Right atrium auricular region (tissue), 2 donors: ENCODE measurements around the gene SPTB. TPM values are rescaled to one million over a fixed set of nuclear protein-coding genes. Genes with fewer than 3 reads are reported as not detected.

Experiments used
- DNase-seq: peaks from one replicate; pipeline ENCODE4 v3.0.0-alpha.2; 2019; ENCODE audit warnings: low spot score
- H3K27ac ChIP-seq, 2 donors: fragments of 200-600 bp; sonication (generic); 1 replicate in 1 of 2; 2 replicates in 1 of 2; pipeline ENCODE4 v1.5.1; 2016 to 2019
- H3K27me3 ChIP-seq, 2 donors: fragments of 200-600 bp; sonication (generic); one replicate each; pipeline versions ENCODE4 v1.5.1 to v1.6.0; 2017 to 2019
- H3K36me3 ChIP-seq: fragments of 200-600 bp; sonication (generic); one replicate; pipeline ENCODE4 v1.5.1; 2016
- H3K4me1 ChIP-seq, 2 donors: fragments of 200-600 bp; sonication (generic); one replicate each; pipeline versions ENCODE4 v1.5.1 to v1.6.0; 2017 to 2019
- H3K4me3 ChIP-seq, 2 donors: fragments of 200-600 bp; sonication (generic); 1 replicate in 1 of 2; 2 replicates in 1 of 2; pipeline ENCODE4 v1.5.1; 2017 to 2019; ENCODE audit warnings: mild to moderate bottlenecking in 1 of 2, moderate library complexity in 1 of 2
- H3K9me3 ChIP-seq, 2 donors: fragments of 200-600 bp; sonication (generic); one replicate each; pipeline ENCODE4 v1.5.1; 2019
- total RNA-seq, 2 donors: library from RNA; depleted of rRNA; stranded (reverse); fragments of >200 nt; gene quantifications; one replicate each; pipeline ENCODE4 v1.1.0, GENCODE V29; 2016
- TF ChIP-seq, protein P1 (sequence below), 2 donors: fragments of 200-600 bp; sonication (generic); IDR thresholded peaks; one replicate each; pipeline ENCODE4 v1.5.1; 2019; ENCODE audit warnings: antibody characterized with exemption in 2 of 2

Gene SPTB
- total RNA-seq, 2 donors from 2014 or later: 84.4 to 102 TPM

DNA sequence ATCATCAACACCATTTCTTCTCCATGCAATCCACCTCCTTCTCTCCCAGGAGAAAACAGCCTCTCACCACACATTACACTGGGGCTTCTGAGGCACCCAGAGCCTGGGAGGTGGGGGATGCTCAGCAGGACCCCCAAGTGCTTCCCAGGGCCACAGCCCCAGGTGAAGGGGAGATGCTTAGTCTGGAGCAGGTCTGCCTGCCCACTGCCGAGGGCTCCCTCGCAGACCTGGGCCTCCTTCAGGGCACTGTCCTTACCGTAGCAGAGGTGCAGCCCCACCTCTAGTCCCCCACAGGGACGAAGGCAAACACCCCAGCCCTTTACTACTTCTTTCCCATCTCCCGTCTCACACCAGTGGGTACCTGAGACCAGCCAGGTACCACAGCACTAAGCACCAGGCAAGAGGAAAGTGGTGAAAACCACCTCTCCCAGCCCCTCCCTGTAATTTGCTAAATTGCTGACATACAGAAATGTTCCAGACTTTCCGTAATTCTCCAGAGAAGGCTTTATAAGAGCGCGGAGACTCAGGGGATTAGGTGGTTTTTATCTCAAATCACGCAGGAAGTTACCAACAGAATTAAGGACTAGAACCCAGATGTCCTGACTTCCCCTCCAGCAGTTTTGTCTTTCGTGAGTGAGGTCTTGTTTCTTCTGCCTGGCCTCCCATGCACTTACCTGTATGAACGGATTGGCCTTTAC is 116.5 kb downstream of the SPTB start:
- Histone ChIP-seq H3K36me3 (no peaks in the 10 kb centered on the region), H3K4me3 (no peak overlapping the region), H3K27me3 (no peaks in the 10 kb centered on the region), H3K4me1 (peaks cover 0 to 63% of the 10 kb centered on the region in 2 donors), H3K27ac (peak overlapping the region; percentile 73 to 76), H3K9me3 (no peaks in the 10 kb centered on the region)
- DNase-seq: no peak
- TF ChIP-seq, protein P1, sequence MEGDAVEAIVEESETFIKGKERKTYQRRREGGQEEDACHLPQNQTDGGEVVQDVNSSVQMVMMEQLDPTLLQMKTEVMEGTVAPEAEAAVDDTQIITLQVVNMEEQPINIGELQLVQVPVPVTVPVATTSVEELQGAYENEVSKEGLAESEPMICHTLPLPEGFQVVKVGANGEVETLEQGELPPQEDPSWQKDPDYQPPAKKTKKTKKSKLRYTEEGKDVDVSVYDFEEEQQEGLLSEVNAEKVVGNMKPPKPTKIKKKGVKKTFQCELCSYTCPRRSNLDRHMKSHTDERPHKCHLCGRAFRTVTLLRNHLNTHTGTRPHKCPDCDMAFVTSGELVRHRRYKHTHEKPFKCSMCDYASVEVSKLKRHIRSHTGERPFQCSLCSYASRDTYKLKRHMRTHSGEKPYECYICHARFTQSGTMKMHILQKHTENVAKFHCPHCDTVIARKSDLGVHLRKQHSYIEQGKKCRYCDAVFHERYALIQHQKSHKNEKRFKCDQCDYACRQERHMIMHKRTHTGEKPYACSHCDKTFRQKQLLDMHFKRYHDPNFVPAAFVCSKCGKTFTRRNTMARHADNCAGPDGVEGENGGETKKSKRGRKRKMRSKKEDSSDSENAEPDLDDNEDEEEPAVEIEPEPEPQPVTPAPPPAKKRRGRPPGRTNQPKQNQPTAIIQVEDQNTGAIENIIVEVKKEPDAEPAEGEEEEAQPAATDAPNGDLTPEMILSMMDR (IDR thresholded peaks at IDR 0.05): no peak

DNA sequence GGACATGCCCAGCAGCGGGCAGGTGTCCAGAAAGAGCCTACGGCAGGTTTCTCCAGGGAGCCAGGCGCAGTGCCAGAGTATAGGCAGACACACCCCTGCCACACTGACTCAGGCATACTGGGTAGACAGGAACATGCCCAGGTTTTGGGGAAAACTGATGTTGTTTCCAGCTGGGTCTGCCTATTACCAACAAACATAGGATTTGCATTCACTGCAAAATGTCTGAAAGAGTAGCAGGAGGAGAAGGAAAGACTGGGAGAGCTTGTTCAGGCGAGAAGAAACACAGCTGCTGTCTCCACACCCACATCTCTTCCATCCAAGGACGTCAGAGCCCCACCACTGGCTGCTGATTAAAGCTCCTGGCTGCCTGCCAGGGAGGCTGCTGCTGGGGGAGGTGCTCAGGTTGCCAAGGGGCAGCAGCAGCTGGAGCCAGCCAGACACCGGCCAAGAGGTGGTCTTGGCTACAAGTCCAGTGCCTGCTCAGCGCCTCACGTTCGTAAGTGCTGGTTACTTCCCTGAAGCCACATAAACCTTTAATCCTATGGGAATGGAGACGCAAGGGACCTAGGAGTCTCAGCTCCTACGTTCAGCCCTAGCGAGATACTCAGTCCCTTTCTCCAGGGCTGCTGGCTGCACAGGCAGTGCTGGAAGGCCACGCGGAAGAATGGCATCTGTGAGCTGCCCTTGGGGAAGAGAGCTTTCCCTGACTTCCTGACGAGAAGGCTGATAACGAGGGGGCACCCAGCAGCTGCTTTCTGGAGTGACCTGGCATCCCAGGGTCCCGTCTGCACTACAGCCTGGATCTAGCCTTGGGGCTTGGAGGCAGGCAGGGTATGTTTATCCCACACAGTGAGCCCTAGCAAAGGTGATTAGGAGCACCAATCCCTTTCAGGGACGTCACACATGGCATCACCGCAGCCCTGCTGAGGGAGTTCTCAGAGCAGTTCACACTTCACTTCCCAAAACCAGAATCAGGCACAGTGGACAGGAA is 117.4 kb downstream of the SPTB start:
- H3K4me3 ChIP-seq: no peak overlapping the region
- H3K9me3 ChIP-seq: no peaks in the 10 kb centered on the region
- TF ChIP-seq, protein P1 (IDR thresholded peaks at IDR 0.05): no peak
- no peaks in the 10 kb centered on the region for H3K36me3 ChIP-seq
- H3K27me3 ChIP-seq: no peaks in the 10 kb centered on the region
- DNase-seq: peak; percentile 84
- peak overlapping the region; percentile 73 to 76 for H3K27ac ChIP-seq
- peaks cover 0 to 72% of the 10 kb centered on the region in 2 donors for H3K4me1 ChIP-seq

DNA sequence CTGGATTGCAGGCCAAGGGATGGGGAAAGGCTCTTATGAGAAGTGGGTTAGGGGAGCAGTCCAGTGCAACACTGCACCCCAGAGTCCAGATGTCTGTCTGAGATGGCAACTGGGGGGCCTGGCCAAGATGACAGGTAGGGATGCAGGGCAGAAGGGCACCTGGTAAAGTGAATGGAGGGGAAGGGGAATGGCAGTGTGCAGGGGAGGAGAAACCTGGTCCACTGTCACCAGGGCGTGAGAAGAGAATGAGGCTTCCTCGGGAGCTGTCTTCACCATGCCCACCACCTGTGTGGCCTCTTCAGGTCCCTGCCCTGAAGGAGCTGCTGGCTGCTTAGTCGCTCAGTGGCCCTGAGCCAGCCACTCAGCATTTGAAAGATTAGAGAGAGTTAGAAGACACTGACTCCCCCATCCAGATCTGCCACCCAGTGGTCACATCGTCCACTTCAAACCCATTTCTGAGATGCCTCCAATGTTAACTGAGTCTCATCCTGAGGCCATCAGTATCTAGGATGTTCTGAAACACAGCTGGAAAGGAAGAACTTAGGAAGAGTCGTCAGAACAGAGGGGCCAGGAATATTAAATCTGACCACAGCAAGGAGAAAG is 118.2 kb downstream of the SPTB start:
- no peak for DNase-seq
- H3K4me3 ChIP-seq: no peak overlapping the region
- no peaks in the 10 kb centered on the region for H3K27me3 ChIP-seq
- H3K27ac ChIP-seq: peak overlapping the region; percentile 73 to 76
- H3K9me3 ChIP-seq: no peaks in the 10 kb centered on the region
- no peaks in the 10 kb centered on the region for H3K36me3 ChIP-seq
- H3K4me1 ChIP-seq: peaks cover 0 to 79% of the 10 kb centered on the region in 2 donors
- TF ChIP-seq, protein P1 (IDR thresholded peaks at IDR 0.05): no peak

DNA sequence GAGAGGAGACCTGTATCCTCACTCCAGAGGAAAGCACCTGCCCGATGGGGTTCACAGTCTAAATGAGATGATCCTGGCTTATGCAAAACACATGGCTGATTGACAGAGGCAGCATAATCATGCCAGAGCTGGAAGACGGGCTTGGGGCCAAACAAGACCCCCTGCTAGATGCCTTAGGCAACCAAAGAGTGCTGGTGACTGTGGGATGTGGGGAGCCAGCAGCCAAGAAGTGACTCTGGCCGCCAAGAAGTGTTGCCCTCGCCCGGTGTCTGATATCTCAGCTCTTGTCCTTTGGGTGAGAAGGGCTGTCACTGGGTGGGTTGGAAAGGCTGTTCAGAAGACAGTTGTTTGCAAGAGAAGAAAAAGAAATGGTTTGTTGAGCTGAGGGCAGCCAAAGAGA is 118.8 kb downstream of the SPTB start:
- Histone ChIP-seq H3K4me3 (no peak overlapping the region), H3K9me3 (no peaks in the 10 kb centered on the region), H3K36me3 (no peaks in the 10 kb centered on the region), H3K4me1 (peaks cover 0 to 79% of the 10 kb centered on the region in 2 donors), H3K27ac (peak overlapping the region in 1 of 2 donors; percentile 73), H3K27me3 (no peaks in the 10 kb centered on the region)
- DNase-seq: no peak
- TF ChIP-seq, protein P1 (IDR thresholded peaks at IDR 0.05): no peak

DNA sequence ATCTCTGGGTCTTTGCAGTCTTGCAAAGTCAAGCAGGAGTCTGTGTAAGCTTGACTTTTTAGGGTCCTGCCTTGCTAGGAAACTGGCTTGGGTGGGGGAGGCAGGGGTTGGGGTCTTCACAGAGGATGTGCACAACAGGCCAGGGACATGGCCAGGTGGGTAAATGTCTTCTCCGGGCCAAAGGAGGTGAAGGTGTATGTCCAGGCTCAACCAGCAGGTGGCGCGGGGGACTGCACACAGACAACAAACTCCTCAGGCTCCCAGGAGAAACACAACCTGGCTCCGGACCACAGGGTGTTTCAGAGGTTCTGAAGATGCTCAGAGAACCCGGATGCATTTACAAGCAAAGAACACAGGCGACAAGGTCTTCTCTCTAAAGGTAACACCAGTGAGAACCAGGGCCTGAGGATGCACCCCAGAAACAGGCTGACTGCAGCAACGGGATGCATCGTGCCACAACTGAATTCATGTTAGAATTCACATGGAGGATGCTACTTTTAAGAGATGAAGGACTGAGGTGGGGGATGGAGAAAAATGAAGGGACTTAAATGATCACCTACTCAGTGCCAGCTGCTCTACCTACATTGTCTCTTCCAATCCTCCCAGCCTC is 119.5 kb downstream of the SPTB start:
- DNase-seq: no peak
- Histone ChIP-seq H3K4me3 (no peak overlapping the region), H3K27ac (no peak overlapping the region), H3K4me1 (peaks cover 0 to 79% of the 10 kb centered on the region in 2 donors), H3K27me3 (no peaks in the 10 kb centered on the region), H3K9me3 (no peaks in the 10 kb centered on the region), H3K36me3 (no peaks in the 10 kb centered on the region)
- TF ChIP-seq, protein P1 (IDR thresholded peaks at IDR 0.05): peak; percentile 54 to 69
